Cardiac fibroblast (primary cell): Measurements from ENCODE around the gene CD44.

ENCODE experiments used
- DNase-seq, 2 donors: peaks; one replicate each; pipeline versions ENCODE4 v3.0.0 to v3.0.0-alpha.2; 2010; ENCODE audit warnings: low read depth in 2 of 2
- H3K4me3 ChIP-seq, 2 donors: replicated peaks in 1 of 2; 1 replicate in 1 of 2; 2 replicates in 1 of 2; pipeline ENCODE4 v1.5.1; 2011; ENCODE audit warnings: low read depth in 2 of 2, low read length in 2 of 2, mild to moderate bottlenecking in 2 of 2, moderate library complexity in 1 of 2
- TF ChIP-seq, protein P1 (sequence below): IDR thresholded peaks from one replicate; pipeline ENCODE4 v1.5.1; 2011; ENCODE audit warnings: low read depth, mild to moderate bottlenecking, low read length, inconsistent platforms

CD44 gene

DNA sequence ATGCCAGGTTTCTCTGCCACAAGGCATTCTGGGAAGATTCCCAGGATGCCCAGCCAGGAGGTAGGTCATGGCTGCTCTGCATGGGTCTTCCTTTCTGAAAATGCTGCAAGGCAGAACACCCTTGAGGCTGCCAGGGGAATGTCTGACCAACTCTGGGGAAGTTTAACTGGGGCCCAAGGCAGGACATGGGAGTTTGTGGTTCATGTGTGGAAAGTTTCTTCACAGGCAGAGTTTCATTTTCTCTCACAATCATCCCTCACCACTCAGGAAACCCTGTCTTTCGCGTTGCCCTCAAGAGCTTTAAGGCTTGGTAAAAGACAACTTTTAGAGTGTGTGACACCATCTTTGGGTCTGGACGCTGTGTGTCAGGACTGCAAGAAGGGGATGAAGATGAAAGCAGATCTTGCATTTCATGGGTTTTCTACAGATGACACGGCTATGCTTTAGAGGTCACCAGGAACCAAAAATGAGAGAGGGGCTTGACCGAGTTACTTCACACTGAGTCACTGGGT is 133.5 kb downstream of the CD44 start:
- TF ChIP-seq, protein P1, sequence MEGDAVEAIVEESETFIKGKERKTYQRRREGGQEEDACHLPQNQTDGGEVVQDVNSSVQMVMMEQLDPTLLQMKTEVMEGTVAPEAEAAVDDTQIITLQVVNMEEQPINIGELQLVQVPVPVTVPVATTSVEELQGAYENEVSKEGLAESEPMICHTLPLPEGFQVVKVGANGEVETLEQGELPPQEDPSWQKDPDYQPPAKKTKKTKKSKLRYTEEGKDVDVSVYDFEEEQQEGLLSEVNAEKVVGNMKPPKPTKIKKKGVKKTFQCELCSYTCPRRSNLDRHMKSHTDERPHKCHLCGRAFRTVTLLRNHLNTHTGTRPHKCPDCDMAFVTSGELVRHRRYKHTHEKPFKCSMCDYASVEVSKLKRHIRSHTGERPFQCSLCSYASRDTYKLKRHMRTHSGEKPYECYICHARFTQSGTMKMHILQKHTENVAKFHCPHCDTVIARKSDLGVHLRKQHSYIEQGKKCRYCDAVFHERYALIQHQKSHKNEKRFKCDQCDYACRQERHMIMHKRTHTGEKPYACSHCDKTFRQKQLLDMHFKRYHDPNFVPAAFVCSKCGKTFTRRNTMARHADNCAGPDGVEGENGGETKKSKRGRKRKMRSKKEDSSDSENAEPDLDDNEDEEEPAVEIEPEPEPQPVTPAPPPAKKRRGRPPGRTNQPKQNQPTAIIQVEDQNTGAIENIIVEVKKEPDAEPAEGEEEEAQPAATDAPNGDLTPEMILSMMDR: no peak
- DNase-seq: no peak
- no peak overlapping the region for H3K4me3 ChIP-seq

DNA sequence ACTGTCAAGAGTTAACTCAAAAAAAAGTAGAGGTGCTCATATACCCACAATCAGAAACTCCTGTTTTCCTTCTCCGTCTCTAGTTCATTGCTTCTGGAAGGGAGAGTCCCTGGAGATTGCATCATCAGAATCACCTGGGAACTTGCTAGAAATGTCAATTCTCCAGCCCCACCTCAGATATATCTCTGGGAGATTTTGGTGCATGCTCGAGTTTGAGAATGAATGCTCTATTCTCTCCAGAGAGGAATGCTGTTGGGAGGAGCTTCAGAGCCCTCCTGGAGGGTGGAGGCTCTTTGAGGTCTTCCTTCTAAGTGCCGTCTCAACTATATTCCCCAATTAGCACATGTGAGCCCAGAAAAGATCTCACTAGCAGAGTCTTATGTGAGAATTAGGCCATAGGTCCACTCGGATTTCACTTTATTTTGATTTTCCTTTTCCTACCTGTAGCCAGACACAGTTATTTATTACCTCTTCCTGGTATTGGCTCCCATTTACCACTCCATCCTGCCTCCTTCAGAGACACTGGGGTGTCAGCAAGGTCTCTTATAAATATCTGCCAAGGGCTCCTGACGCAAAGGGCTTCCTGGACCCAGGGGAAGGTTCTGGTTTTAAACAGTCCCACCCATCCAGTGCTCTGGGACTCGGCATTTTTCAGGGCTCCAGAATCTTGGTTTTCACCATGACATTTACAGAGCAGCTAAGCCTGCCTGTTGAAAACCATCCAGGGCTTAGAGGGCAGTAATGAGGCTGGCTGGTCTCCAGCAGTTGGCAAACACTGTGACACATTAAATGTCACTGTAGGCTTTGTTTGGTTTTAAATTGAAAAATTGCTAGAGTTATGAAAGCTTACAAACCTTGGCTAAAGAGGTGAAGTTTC is 136.2 kb downstream of the CD44 start:
- TF ChIP-seq, protein P1: no peak
- peak in 1 of 2 donors; percentile 46 for DNase-seq
- H3K4me3 ChIP-seq: no peak overlapping the region

DNA sequence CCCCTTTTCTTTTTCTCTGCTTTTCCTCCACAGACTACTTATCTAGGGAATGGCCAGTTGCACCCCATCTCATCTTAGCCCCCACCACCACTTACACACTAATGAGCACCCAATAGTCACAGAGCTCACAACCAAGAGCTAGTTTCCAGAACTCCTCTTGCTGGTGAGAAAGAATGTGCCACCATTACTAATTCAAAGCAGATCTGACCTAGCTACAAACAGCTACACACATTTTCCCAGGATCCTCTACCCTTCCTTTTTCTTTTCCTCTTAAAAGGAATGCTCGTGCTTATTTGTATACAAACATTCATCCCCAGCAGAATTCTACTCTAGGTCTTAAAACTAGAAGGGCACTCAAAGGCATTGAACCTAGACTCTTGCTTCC is 136.8 kb downstream of the CD44 start:
- DNase-seq: no peak
- TF ChIP-seq, protein P1: no peak
- H3K4me3 ChIP-seq: no peak overlapping the region

DNA sequence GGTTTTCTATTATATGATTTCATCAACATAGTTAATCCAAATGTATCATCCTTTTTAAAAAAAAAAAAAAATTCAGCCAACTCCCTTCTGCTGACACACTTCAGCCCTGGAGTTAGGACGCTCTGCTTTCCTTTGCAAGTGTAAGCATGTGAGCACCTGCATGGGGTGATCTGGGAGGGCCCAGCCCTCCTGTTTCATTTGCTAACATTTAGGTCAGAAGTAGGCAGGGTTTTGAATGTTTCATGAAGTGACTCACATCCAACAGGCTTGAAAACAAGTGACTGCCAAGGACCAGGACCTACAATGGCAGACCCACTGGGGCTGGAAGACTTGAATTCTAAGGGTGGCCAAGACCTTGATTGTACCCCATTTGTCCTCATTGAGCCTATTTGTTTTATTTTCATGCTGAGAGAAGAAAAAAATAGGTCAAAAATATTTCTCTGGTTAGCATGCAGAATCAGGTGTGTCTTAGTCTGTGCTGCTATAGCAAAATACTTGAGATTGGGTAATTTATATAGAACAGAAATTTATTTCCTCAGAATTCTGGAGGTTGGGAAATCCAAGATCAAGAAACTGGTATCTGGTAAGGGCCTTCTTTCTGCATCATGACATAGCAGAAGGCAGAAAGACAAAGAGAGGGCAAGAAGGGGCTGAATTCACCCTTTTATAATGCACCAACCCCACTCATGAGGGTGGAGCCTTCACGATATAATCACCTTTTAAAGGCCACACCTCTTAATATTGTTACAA is 137.6 kb downstream of the CD44 start:
- TF ChIP-seq, protein P1: no peak
- no peak overlapping the region for H3K4me3 ChIP-seq
- DNase-seq: peak in 1 of 2 donors; percentile 41

DNA sequence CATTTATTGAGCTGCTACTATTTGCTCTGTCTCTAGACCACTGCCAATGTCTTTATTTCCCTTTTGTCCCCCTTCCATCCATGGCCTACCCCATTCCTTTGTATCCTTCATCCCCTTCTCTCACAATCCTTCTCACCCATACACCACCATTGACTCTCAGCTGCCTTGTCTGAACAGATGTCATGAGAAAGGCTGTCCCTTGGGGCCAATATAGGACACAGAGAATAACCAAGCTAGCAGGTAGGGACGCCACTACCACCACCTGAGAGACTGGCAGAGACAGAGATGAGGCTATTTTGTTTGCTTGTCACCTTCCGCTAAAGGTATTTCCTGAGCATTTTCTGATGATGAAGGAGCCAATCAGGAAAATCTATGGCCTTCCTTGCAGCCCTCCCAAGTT is 138.9 kb downstream of the CD44 start:
- no peak for DNase-seq
- TF ChIP-seq, protein P1: no peak
- no peak overlapping the region for H3K4me3 ChIP-seq

DNA sequence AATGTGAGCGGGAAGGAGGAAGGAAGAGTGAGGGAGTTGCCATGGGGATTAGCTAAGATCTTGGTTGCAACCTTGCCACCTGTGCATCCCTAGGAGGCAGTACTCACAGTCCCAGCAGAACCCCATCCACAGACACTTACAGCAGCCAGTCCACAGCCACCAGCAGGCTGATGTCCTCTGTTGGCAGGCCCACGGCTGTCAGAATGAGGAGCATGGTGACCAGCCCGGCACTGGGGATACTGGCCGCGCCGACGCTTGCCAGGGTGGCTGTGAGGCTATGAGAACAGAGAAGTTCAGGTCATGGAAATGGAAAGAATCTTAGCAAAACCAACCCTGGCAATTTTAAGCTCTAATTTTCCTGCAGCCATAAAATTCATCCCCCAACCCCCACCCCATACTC is 141.8 kb downstream of the CD44 start:
- TF ChIP-seq, protein P1: no peak
- no peak overlapping the region for H3K4me3 ChIP-seq
- DNase-seq: no peak
